Liver (tissue), 9 donors: Measurements from ENCODE around the gene EFR3B. TPM values are rescaled to one million over a fixed set of nuclear protein-coding genes. Genes with fewer than 3 reads are reported as not detected.

ENCODE experiments used
- DNase-seq: peaks from one replicate; pipeline ENCODE4 v3.0.0-alpha.2; 2017; ENCODE audit warnings: low spot score
- H3K27ac ChIP-seq, 2 donors: one replicate each; pipeline ENCODE4 v1.7.0; 2013; ENCODE audit warnings: inconsistent platforms in 2 of 2, low read length in 2 of 2, control low read depth in 1 of 2, low read depth in 1 of 2, mild to moderate bottlenecking in 1 of 2
- H3K27me3 ChIP-seq, 4 donors: one replicate each; pipeline versions ENCODE4 v1.6.1 to v1.7.0; 2013; ENCODE audit warnings: low read length in 3 of 4, inconsistent platforms in 1 of 4, mild to moderate bottlenecking in 1 of 4, moderate library complexity in 1 of 4; ENCODE audit not compliant: control insufficient read depth in 4 of 4, insufficient read depth in 4 of 4
- H3K36me3 ChIP-seq, 4 donors: one replicate each; pipeline versions ENCODE4 v1.6.1 to v1.7.0; 2013; ENCODE audit warnings: low read length in 3 of 4, mild to moderate bottlenecking in 3 of 4, low read depth in 1 of 4, moderate library complexity in 1 of 4; ENCODE audit not compliant: control insufficient read depth in 4 of 4, insufficient read depth in 3 of 4
- H3K4me1 ChIP-seq, 4 donors: one replicate each; pipeline versions ENCODE4 v1.6.1 to v1.7.0; 2013; ENCODE audit warnings: low read length in 3 of 4, mild to moderate bottlenecking in 3 of 4, moderate library complexity in 1 of 4; ENCODE audit not compliant: control insufficient read depth in 4 of 4, insufficient read depth in 4 of 4
- H3K4me3 ChIP-seq, 3 donors: one replicate each; pipeline versions ENCODE4 v1.6.1 to v1.7.0; 2013; ENCODE audit warnings: low read length in 3 of 3, control low read depth in 1 of 3, low read depth in 1 of 3, mild to moderate bottlenecking in 1 of 3
- H3K9ac ChIP-seq, 2 donors: one replicate each; pipeline ENCODE4 v1.7.0; 2013; ENCODE audit warnings: low read length in 2 of 2, mild to moderate bottlenecking in 2 of 2, moderate library complexity in 2 of 2, control low read depth in 1 of 2, low read depth in 1 of 2
- H3K9me3 ChIP-seq, 4 donors: one replicate each; pipeline versions ENCODE4 v1.6.1 to v1.7.0; 2013; ENCODE audit warnings: low read length in 3 of 4; ENCODE audit not compliant: control insufficient read depth in 4 of 4
- EGR1 ChIP-seq, 2 donors: IDR thresholded peaks; 2 replicates each; pipeline ENCODE4 v1.6.1; 2016 to 2018; ENCODE audit warnings: antibody characterized with exemption in 2 of 2, low read depth in 2 of 2
- FOXA1 ChIP-seq: IDR thresholded peaks from 2 replicates; pipeline ENCODE4 v1.6.1; 2016; ENCODE audit warnings: antibody characterized with exemption
- FOXA2 ChIP-seq: IDR thresholded peaks from 2 replicates; pipeline ENCODE4 v1.6.1; 2016; ENCODE audit warnings: antibody characterized with exemption
- GABPA ChIP-seq, 2 donors: IDR thresholded peaks in 1 of 2; conservative IDR thresholded peaks in 1 of 2; 2 replicates each; pipeline ENCODE4 v1.6.1; 2016; ENCODE audit warnings: antibody characterized with exemption in 2 of 2, mild to moderate bottlenecking in 1 of 2, moderate library complexity in 1 of 2
- HNF4A ChIP-seq, 2 donors: conservative IDR thresholded peaks; 2 replicates each; pipeline ENCODE4 v1.6.1; 2016; ENCODE audit warnings: antibody characterized with exemption in 2 of 2, mild to moderate bottlenecking in 2 of 2
- HNF4G ChIP-seq: IDR thresholded peaks from 2 replicates; pipeline ENCODE4 v1.6.1; 2016; ENCODE audit warnings: antibody characterized with exemption
- JUND ChIP-seq, 2 donors: IDR thresholded peaks; 2 replicates each; pipeline ENCODE4 v1.6.1; 2016; ENCODE audit warnings: antibody characterized with exemption in 2 of 2
- NR2F2 ChIP-seq: IDR thresholded peaks from 2 replicates; pipeline ENCODE4 v1.6.1; 2016; ENCODE audit warnings: antibody characterized with exemption
- RAD21 ChIP-seq, 2 donors: IDR thresholded peaks; 2 replicates each; pipeline ENCODE4 v1.6.1; 2016; ENCODE audit warnings: antibody characterized with exemption in 2 of 2, mild to moderate bottlenecking in 2 of 2
- RXRA ChIP-seq, 2 donors: IDR thresholded peaks; 2 replicates each; pipeline ENCODE4 v1.6.1; 2017 to 2018; ENCODE audit warnings: antibody characterized with exemption in 2 of 2, mild to moderate bottlenecking in 1 of 2
- SP1 ChIP-seq: IDR thresholded peaks from 2 replicates; pipeline ENCODE4 v1.6.1; 2018; ENCODE audit warnings: antibody characterized with exemption, mild to moderate bottlenecking
- TAF1 ChIP-seq: conservative IDR thresholded peaks from 2 replicates; pipeline ENCODE4 v1.6.1; 2016; ENCODE audit warnings: antibody characterized with exemption, mild to moderate bottlenecking
- YY1 ChIP-seq: IDR thresholded peaks from 2 replicates; pipeline ENCODE4 v1.6.1; 2016; ENCODE audit warnings: antibody characterized with exemption, mild to moderate bottlenecking
- WGBS: extraction: QIAGEN DNeasy Blood & Tissue Kit; methylation state at CpG from one replicate; pipeline ENCODE4 v1.1.7; 2013; 5-methylcytosine and 5-hydroxymethylcytosine counted together
- polyA plus RNA-seq, 2 donors: library from polyadenylated mRNA; stranded (reverse) in 1 of 2; unstranded in 1 of 2; fragments of 200-250 nt in 1 of 2; fragments of >200 nt in 1 of 2; fragmentation: Nextera tagmentation in 1 of 2; extraction: Ambion mirVana in 1 of 2; gene quantifications; one replicate each; pipeline versions ENCODE4 v1.2.1 to v1.2.3, GENCODE V29; 2013 to 2015
- total RNA-seq, 2 donors: library from RNA; depleted of rRNA; stranded (reverse); fragments of >200 nt; gene quantifications; one replicate each; pipeline ENCODE4 v1.2.3, GENCODE V29; 2014
- TF ChIP-seq, protein P1 (sequence below): IDR thresholded peaks from 2 replicates; pipeline ENCODE4 v1.6.1; 2016; ENCODE audit warnings: antibody characterized with exemption
- TF ChIP-seq, protein P2 (sequence below): IDR thresholded peaks from 2 replicates; pipeline ENCODE4 v1.6.1; 2016; ENCODE audit warnings: antibody characterized with exemption
- TF ChIP-seq, protein P3 (sequence below): IDR thresholded peaks from 2 replicates; pipeline ENCODE4 v1.6.1; 2016; ENCODE audit warnings: antibody characterized with exemption, mild to moderate bottlenecking
- TF ChIP-seq, protein P4 (sequence below): IDR thresholded peaks from 2 replicates; pipeline ENCODE4 v1.6.1; 2016; ENCODE audit warnings: antibody characterized with exemption
- TF ChIP-seq, protein P5 (sequence below): fragments of 150-350 bp; IDR thresholded peaks from 2 replicates; pipeline ENCODE4 v1.5.1; 2017; ENCODE audit warnings: improper control_type of control experiment, low read depth, low read length; ENCODE audit not compliant: missing input control
- donor health status: healthy.
- donor health status: healthy.
- donor health status: healthy.
- donor health status: healthy.
- donor health status: healthy.

The EFR3B gene
- total and polyA plus RNA-seq, 4 donors, result 0.05 to 0.33 (median 0.23) TPM

DNA sequence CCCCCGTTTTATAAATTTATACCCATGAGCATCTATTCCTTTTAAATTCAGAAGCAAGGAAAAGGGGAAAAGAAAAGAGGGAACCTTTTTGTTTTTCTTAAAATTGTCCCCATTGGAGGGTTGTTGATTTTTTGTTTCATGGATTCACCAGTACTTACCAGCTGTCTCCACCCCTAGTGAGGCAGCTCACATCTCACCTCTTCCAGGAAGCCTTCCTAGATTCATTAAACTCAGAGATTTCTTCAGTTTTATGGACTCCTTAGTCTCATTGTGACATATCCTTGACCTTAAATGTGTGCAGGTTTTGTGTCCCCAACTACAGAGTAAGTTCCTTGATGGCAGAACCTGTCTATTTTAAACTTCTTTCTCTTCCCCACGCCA, 35.9 kb downstream of the EFR3B start:
- TF ChIP-seq RAD21 (IDR thresholded peaks at IDR 0.05) (no peak), GABPA (IDR thresholded peaks at IDR 0.05 in 1 of 2, conservative IDR thresholded peaks at IDR 0.05 in 1 of 2) (no peak), FOXA2 (no peak), JUND (IDR thresholded peaks at IDR 0.05) (no peak), SP1 (no peak), EGR1 (IDR thresholded peaks at IDR 0.05; ENCODE audit: low read depth in 2 of 2) (no peak), HNF4G (no peak), RXRA (IDR thresholded peaks at IDR 0.05) (no peak), FOXA1 (no peak), HNF4A (conservative IDR thresholded peaks at IDR 0.05) (no peak), YY1 (no peak), NR2F2 (no peak), TAF1 (no peak)
- TF ChIP-seq, protein P1, sequence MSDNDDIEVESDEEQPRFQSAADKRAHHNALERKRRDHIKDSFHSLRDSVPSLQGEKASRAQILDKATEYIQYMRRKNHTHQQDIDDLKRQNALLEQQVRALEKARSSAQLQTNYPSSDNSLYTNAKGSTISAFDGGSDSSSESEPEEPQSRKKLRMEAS, result no peak
- TF ChIP-seq, protein P2, sequence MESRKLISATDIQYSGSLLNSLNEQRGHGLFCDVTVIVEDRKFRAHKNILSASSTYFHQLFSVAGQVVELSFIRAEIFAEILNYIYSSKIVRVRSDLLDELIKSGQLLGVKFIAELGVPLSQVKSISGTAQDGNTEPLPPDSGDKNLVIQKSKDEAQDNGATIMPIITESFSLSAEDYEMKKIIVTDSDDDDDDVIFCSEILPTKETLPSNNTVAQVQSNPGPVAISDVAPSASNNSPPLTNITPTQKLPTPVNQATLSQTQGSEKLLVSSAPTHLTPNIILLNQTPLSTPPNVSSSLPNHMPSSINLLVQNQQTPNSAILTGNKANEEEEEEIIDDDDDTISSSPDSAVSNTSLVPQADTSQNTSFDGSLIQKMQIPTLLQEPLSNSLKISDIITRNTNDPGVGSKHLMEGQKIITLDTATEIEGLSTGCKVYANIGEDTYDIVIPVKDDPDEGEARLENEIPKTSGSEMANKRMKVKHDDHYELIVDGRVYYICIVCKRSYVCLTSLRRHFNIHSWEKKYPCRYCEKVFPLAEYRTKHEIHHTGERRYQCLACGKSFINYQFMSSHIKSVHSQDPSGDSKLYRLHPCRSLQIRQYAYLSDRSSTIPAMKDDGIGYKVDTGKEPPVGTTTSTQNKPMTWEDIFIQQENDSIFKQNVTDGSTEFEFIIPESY, result no peak
- TF ChIP-seq, protein P3, sequence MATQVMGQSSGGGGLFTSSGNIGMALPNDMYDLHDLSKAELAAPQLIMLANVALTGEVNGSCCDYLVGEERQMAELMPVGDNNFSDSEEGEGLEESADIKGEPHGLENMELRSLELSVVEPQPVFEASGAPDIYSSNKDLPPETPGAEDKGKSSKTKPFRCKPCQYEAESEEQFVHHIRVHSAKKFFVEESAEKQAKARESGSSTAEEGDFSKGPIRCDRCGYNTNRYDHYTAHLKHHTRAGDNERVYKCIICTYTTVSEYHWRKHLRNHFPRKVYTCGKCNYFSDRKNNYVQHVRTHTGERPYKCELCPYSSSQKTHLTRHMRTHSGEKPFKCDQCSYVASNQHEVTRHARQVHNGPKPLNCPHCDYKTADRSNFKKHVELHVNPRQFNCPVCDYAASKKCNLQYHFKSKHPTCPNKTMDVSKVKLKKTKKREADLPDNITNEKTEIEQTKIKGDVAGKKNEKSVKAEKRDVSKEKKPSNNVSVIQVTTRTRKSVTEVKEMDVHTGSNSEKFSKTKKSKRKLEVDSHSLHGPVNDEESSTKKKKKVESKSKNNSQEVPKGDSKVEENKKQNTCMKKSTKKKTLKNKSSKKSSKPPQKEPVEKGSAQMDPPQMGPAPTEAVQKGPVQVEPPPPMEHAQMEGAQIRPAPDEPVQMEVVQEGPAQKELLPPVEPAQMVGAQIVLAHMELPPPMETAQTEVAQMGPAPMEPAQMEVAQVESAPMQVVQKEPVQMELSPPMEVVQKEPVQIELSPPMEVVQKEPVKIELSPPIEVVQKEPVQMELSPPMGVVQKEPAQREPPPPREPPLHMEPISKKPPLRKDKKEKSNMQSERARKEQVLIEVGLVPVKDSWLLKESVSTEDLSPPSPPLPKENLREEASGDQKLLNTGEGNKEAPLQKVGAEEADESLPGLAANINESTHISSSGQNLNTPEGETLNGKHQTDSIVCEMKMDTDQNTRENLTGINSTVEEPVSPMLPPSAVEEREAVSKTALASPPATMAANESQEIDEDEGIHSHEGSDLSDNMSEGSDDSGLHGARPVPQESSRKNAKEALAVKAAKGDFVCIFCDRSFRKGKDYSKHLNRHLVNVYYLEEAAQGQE, result no peak
- TF ChIP-seq, protein P4, sequence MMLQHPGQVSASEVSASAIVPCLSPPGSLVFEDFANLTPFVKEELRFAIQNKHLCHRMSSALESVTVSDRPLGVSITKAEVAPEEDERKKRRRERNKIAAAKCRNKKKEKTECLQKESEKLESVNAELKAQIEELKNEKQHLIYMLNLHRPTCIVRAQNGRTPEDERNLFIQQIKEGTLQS, result no peak
- TF ChIP-seq, protein P5, sequence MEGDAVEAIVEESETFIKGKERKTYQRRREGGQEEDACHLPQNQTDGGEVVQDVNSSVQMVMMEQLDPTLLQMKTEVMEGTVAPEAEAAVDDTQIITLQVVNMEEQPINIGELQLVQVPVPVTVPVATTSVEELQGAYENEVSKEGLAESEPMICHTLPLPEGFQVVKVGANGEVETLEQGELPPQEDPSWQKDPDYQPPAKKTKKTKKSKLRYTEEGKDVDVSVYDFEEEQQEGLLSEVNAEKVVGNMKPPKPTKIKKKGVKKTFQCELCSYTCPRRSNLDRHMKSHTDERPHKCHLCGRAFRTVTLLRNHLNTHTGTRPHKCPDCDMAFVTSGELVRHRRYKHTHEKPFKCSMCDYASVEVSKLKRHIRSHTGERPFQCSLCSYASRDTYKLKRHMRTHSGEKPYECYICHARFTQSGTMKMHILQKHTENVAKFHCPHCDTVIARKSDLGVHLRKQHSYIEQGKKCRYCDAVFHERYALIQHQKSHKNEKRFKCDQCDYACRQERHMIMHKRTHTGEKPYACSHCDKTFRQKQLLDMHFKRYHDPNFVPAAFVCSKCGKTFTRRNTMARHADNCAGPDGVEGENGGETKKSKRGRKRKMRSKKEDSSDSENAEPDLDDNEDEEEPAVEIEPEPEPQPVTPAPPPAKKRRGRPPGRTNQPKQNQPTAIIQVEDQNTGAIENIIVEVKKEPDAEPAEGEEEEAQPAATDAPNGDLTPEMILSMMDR, result no peak
- Histone ChIP-seq H3K9ac (no peak overlapping the region), H3K27ac (no peak overlapping the region), H3K4me1 (no peaks in the 10 kb centered on the region), H3K36me3 (no peaks in the 10 kb centered on the region), H3K27me3 (no peaks in the 10 kb centered on the region), H3K9me3 (no peaks in the 10 kb centered on the region), H3K4me3 (no peak overlapping the region)
- DNase-seq, result no peak
- WGBS, result 80% methylated on average over 2 of the region's 2 CpGs
